Karpas-422 (cell line): ENCODE measurements around the gene ZDHHC4. TPM values are rescaled to one million over a fixed set of nuclear protein-coding genes. Genes with fewer than 3 reads are reported as not detected.
A peak's percentile ranks its signal among the peaks of the same experiment; 100 is the strongest.

ENCODE experiments used
- DNase-seq: peaks from one replicate; pipeline ENCODE4 v3.0.0-alpha.2; 2015
- H2AFZ ChIP-seq: fragments of 200-600 bp; sonication (generic); 2 replicates; pipeline ENCODE4 v1.6.1; 2014; ENCODE audit warnings: antibody characterized with exemption, low read length, mixed read lengths
- H3K27ac ChIP-seq: fragments of 200-600 bp; sonication (generic); 2 replicates; pipeline ENCODE4 v1.5.1; 2014; ENCODE audit warnings: mild to moderate bottlenecking, low read length, moderate library complexity
- H3K27me3 ChIP-seq: fragments of 200-600 bp; sonication (generic); 2 replicates; pipeline ENCODE4 v1.6.1; 2014; ENCODE audit warnings: low read length, mixed read lengths
- H3K36me3 ChIP-seq: fragments of 200-600 bp; sonication (generic); 2 replicates; pipeline ENCODE4 v1.6.1; 2014; ENCODE audit warnings: low read length, mixed read lengths; ENCODE audit not compliant: insufficient read depth
- H3K4me1 ChIP-seq: fragments of 200-600 bp; sonication (generic); 2 replicates; pipeline ENCODE4 v1.6.1; 2014; ENCODE audit warnings: mild to moderate bottlenecking, low read length, mixed read lengths
- H3K4me2 ChIP-seq: fragments of 200-600 bp; sonication (generic); 2 replicates; pipeline ENCODE4 v1.6.1; 2014; ENCODE audit warnings: low read length, low read depth, mild to moderate bottlenecking; ENCODE audit not compliant: poor library complexity, severe bottlenecking
- H3K4me3 ChIP-seq: fragments of 200-600 bp; sonication (generic); 2 replicates; pipeline ENCODE4 v1.5.1; 2014; ENCODE audit warnings: mild to moderate bottlenecking, antibody characterized with exemption, low read length, mixed read lengths
- H3K79me2 ChIP-seq: fragments of 200-600 bp; sonication (generic); 2 replicates; pipeline ENCODE4 v1.6.1; 2014; ENCODE audit warnings: mild to moderate bottlenecking, low read length, mixed read lengths
- H3K9ac ChIP-seq: fragments of 200-600 bp; sonication (generic); 2 replicates; pipeline ENCODE4 v1.6.0; 2014; ENCODE audit warnings: low read length
- H3K9me2 ChIP-seq: fragments of 200-600 bp; sonication (generic), shearing (Covaris generic); replicated peaks from 2 replicates; pipeline ENCODE4 v1.6.0; 2014; ENCODE audit warnings: mild to moderate bottlenecking, low read length, moderate library complexity; ENCODE audit not compliant: insufficient read depth
- H3K9me3 ChIP-seq: fragments of 300-700, 200-600 bp; sonication (generic); 2 replicates; pipeline ENCODE4 v1.6.1; 2014; ENCODE audit warnings: low read length, mixed read lengths
- H4K20me1 ChIP-seq: fragments of 200-600 bp; sonication (generic); 2 replicates; pipeline ENCODE4 v1.6.1; 2014; ENCODE audit warnings: mild to moderate bottlenecking, antibody characterized with exemption, low read length, low read depth; ENCODE audit not compliant: insufficient read depth
- total RNA-seq: library from RNA; depleted of rRNA; stranded (reverse); fragments of >200 nt; shearing (Covaris generic); gene quantifications from 2 replicates; pipeline ENCODE4 v1.2.3, GENCODE V29; 2014; ENCODE audit warnings: low replicate concordance

ZDHHC4 gene
- total RNA-seq, 1 experiment from 2014 or later: 66.1 TPM

GRCh38 chr7:6588566-6588965 lies 11.3 kb downstream of the ZDHHC4 start:
- Histone ChIP-seq H3K4me3 (no peak overlapping the region), H3K27me3 (no peaks in the 10 kb centered on the region), H2AFZ (no peak overlapping the region), H3K9me2 (no peaks in the 10 kb centered on the region), H3K79me2 (peaks cover 18% of the 10 kb centered on the region), H4K20me1 (no peaks in the 10 kb centered on the region; the same call in 1 of the 2 replicates), H3K9ac (no peak overlapping the region), H3K36me3 (peaks cover 12% of the 10 kb centered on the region; the same call in 1 of the 2 replicates), H3K9me3 (no peaks in the 10 kb centered on the region), H3K4me2 (no peak overlapping the region), H3K27ac (no peak overlapping the region), H3K4me1 (peaks cover 17% of the 10 kb centered on the region)
- no peak for DNase-seq

DNA sequence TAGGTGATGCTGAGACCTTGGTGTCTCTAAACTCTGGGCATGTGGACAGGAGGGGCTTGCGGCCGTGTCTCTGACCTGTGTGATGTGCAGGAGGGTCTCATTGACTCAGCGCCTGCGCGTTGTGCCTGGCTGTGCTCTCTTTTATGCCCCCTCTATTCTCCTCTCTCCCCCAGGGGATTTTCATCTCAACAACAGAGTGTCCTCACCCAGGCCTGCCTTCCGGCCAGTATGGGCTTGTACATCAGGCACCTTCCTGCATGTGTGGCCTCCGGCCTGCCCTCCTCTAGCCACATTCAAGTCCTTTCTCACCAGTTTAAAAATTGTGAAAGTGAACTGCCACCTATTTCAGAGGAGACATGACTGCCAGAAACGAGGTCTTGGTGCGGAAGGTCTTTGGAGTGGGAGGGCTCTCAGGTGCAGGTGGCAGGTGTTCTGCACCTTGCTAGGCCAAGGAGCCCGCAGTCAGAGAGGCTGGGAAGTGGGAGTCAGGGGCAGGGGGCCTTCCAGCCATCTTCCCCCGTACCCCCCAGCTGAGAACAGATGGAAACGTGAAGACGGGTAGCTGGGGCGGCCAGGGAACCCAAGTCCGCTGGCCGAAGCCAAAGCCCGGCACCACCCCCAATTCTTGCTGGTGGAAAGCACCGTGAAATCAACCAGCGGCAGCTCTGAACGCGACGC lies 12.0 kb downstream of the ZDHHC4 start:
- peaks cover 18% of the 10 kb centered on the region for H3K79me2 ChIP-seq
- no peaks in the 10 kb centered on the region for H3K9me2 ChIP-seq
- H3K9me3 ChIP-seq: no peaks in the 10 kb centered on the region
- peak overlapping the region; percentile 52; the same call in 1 of the 2 replicates for H2AFZ ChIP-seq
- no peaks in the 10 kb centered on the region; the same call in 1 of the 2 replicates for H4K20me1 ChIP-seq
- no peak overlapping the region for H3K27ac ChIP-seq
- peaks cover 13% of the 10 kb centered on the region; the same call in 1 of the 2 replicates for H3K36me3 ChIP-seq
- H3K4me3 ChIP-seq: peak overlapping the region; percentile 45; the same call in 1 of the 2 replicates
- no peak for DNase-seq
- H3K4me2 ChIP-seq: peak overlapping the region; percentile 60
- no peaks in the 10 kb centered on the region for H3K27me3 ChIP-seq
- H3K4me1 ChIP-seq: peaks cover 17% of the 10 kb centered on the region
- H3K9ac ChIP-seq: peak overlapping the region; percentile 95

DNA sequence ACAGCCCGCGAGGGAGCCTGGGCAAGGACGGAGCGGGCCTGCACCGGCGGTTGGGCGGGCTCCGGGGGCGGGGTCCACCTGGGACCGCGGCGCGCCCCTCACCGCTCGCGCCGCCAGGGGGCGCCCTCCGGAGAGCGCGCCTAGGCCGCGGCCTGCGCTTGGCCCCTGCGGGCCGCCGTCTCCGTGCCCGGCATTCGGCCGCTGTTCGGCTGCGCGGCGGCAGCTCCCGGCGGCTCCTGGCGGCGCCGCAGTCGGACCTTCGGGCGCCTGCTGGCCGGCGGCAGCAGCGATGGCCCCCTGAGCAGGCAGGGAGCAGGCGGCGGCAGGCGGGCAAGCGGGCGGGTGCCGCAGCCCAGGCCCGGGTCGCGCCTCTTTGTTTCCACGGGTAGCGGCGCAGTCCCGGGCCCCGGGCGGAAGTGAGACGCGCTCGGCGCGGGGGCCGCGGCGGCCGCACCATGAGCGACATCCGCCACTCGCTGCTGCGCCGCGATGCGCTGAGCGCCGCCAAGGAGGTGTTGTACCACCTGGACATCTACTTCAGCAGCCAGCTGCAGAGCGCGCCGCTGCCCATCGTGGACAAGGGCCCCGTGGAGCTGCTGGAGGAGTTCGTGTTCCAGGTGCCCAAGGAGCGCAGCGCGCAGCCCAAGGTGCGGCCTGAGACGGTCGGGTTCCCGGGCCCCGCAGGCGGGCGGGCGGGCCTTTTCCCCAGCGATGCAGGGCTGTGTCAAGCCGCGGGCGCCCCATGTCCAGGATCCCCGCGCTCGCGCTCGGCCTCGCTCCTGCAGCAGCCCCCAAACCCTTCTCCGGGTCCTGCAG lies 12.8 kb downstream of the ZDHHC4 start, which contains the start of gene INTS15:
INTS15 (plus strand) TSS at position 193 of the 816 bp plus-strand sequence; CDS start at position 456, 263 bp downstream.
- Histone ChIP-seq H3K9me3 (no peaks in the 10 kb centered on the region), H2AFZ (peak within 1 kb of the TSS; percentile 64; the same call in 1 of the 2 replicates), H3K9ac (peak within 1 kb of the TSS; percentile 95), H3K4me2 (peak within 1 kb of the TSS; percentile 84), H4K20me1 (no peaks in the 10 kb centered on the region; the same call in 1 of the 2 replicates), H3K9me2 (no peaks in the 10 kb centered on the region), H3K27me3 (no peaks in the 10 kb centered on the region), H3K27ac (peak within 1 kb of the TSS; percentile 53; the same call in 1 of the 2 replicates), H3K79me2 (peaks cover 18% of the 10 kb centered on the region), H3K4me3 (peak within 1 kb of the TSS; percentile 81), H3K36me3 (peaks cover 17% of the 10 kb centered on the region; the same call in 1 of the 2 replicates), H3K4me1 (peaks cover 17% of the 10 kb centered on the region)
- DNase-seq: peak; percentile 93

DNA sequence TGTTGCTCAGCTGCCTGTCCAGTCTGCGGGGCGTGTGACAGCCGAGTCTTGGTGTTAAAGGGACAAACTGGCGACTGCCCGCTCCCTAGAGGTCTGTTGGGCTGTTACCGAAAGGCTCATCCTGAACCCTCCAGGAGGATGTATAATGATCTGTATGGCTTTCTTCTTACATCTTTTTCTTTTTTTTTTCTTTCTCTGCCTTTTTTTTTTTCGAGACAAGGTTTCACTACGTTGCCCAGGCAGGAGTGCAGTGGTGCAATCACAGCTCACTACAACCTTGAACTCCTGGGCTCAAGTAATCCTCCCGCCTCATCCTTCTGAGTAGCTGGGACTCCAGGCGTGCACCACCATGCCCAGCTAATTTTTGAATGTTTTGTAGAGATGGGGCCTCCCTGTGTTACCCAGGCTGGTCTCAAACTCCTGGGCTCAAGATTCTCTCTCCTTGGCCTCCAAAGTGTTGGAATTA lies 13.4 kb downstream of the ZDHHC4 start:
- H3K4me2 ChIP-seq: peak overlapping the region; percentile 84
- peaks cover 18% of the 10 kb centered on the region for H3K79me2 ChIP-seq
- no peaks in the 10 kb centered on the region for H3K9me3 ChIP-seq
- H3K9ac ChIP-seq: peak overlapping the region; percentile 95
- H3K27me3 ChIP-seq: no peaks in the 10 kb centered on the region
- H3K27ac ChIP-seq: peak overlapping the region; percentile 53; the same call in 1 of the 2 replicates
- DNase-seq: no peak
- H3K9me2 ChIP-seq: no peaks in the 10 kb centered on the region
- peak overlapping the region; percentile 81 for H3K4me3 ChIP-seq
- peaks cover 18% of the 10 kb centered on the region; the same call in 1 of the 2 replicates for H3K36me3 ChIP-seq
- H2AFZ ChIP-seq: peak overlapping the region; percentile 64; the same call in 1 of the 2 replicates
- no peaks in the 10 kb centered on the region; the same call in 1 of the 2 replicates for H4K20me1 ChIP-seq
- H3K4me1 ChIP-seq: peaks cover 17% of the 10 kb centered on the region

DNA sequence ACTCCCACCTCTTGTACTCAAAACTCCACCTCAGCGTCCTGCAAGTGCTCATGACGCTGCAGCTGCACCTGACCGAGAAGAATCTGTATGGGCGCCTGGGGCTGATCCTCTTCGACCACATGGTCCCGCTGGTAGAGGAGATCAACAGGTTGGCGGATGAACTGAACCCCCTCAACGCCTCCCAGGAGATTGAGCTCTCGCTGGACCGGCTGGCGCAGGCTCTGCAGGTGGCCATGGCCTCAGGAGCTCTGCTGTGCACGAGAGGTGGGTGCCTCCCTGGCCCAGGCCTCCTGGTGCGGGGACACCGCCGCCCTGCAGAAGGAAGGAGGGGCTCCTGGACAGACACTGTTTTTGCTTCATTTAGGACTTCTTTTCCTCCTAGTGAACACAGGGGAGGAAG lies 22.8 kb downstream of the ZDHHC4 start:
- Histone ChIP-seq H2AFZ (no peak overlapping the region), H3K4me3 (no peak overlapping the region), H3K9ac (no peak overlapping the region), H3K4me2 (no peak overlapping the region), H3K9me3 (no peaks in the 10 kb centered on the region), H3K36me3 (peaks cover 20% of the 10 kb centered on the region; the same call in 1 of the 2 replicates), H3K79me2 (peaks cover 2% of the 10 kb centered on the region; the same call in 1 of the 2 replicates), H4K20me1 (no peaks in the 10 kb centered on the region), H3K4me1 (no peaks in the 10 kb centered on the region), H3K9me2 (no peaks in the 10 kb centered on the region), H3K27me3 (no peaks in the 10 kb centered on the region), H3K27ac (no peak overlapping the region)
- DNase-seq: no peak

DNA sequence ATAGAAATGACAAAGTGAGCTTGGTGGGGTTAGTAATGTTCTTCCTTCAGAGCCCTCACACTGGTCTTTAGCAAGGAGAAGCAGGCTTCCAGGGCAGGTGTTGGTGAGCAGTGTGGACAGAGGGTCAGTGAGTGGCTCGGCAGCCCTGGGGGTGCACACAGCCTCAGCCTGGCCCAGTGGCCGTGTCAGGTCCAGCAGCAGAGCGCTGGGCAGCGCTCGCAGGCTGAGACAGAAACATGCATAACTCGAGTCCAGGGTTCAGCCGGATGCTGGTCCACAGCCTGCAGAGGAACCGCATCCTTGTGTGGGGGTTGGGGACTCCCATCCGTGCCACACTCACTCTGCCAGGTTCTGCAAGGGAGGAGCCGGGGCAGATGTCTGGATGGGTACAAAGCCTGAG lies 27.2 kb downstream of the ZDHHC4 start:
- H3K4me3 ChIP-seq: no peak overlapping the region
- no peak overlapping the region for H3K9ac ChIP-seq
- H3K9me3 ChIP-seq: no peaks in the 10 kb centered on the region
- peaks cover 13% of the 10 kb centered on the region; the same call in 1 of the 2 replicates for H3K36me3 ChIP-seq
- DNase-seq: no peak
- no peaks in the 10 kb centered on the region for H3K4me1 ChIP-seq
- H3K79me2 ChIP-seq: no peaks in the 10 kb centered on the region
- no peak overlapping the region for H3K27ac ChIP-seq
- no peak overlapping the region for H2AFZ ChIP-seq
- no peaks in the 10 kb centered on the region for H3K27me3 ChIP-seq
- no peaks in the 10 kb centered on the region for H3K9me2 ChIP-seq
- no peaks in the 10 kb centered on the region for H4K20me1 ChIP-seq
- no peak overlapping the region for H3K4me2 ChIP-seq

DNA sequence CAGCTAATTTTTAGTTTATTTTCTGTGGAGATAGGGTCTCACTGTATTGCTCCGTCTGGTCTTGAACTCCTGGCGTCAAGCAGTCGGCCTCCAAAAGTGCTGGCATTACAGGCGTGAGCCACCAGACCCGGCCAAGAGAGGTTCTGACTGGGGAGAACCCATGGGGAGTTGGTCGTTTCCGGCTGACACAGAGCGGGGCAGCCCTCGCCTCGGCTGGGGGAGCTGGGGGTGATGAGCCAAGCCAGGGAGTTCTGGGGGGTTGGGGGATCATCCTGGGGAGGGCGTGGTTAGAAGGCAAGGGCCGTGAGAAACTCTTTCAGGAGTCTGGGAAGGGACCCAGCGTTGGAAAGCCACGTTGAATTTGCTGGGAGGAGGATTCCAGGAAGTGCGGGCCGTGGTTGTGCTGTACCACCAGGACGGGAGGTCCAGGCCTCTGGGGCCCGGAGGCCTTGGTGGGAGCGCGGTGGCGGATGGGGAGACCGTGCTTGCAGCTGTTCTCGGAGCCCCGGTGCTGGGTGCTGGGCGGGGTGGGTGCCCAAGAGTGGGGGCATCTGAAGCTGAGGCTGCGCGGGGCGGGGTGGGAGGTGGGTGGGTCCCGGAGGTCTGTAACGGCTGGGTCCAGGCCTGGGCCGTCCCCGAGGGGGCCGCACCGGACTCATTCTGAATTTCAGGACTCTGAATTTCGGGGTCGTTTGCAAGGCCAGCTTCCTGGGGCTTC lies 29.8 kb downstream of the ZDHHC4 start:
- no peak overlapping the region for H3K4me2 ChIP-seq
- no peaks in the 10 kb centered on the region for H3K9me3 ChIP-seq
- DNase-seq: no peak
- H4K20me1 ChIP-seq: no peaks in the 10 kb centered on the region
- no peak overlapping the region for H3K4me3 ChIP-seq
- H2AFZ ChIP-seq: no peak overlapping the region
- H3K9ac ChIP-seq: no peak overlapping the region
- H3K36me3 ChIP-seq: peaks cover 13% of the 10 kb centered on the region; the same call in 1 of the 2 replicates
- H3K27me3 ChIP-seq: no peaks in the 10 kb centered on the region
- H3K9me2 ChIP-seq: no peaks in the 10 kb centered on the region
- no peaks in the 10 kb centered on the region for H3K4me1 ChIP-seq
- H3K27ac ChIP-seq: no peak overlapping the region
- no peaks in the 10 kb centered on the region for H3K79me2 ChIP-seq
